GM12872 (cell line): ENCODE measurements around the gene BLOC1S4.

Experiments
- CTCF ChIP-seq: IDR thresholded peaks from 3 replicates; pipeline ENCODE4 v1.5.1; 2011; ENCODE audit warnings: low read depth, mild to moderate bottlenecking, low read length, moderate library complexity; ENCODE audit not compliant: insufficient read depth

Gene BLOC1S4

GRCh38 chr4:6750286-6751221 is 34.6 kb downstream of the BLOC1S4 start:
- TF ChIP-seq CTCF, result no peak

GRCh38 chr4:6751611-6752485 is 35.9 kb downstream of the BLOC1S4 start:
- no peak for TF ChIP-seq CTCF

- no peak for TF ChIP-seq CTCF
Observed at GRCh38 chr4:6752486-6752829, 36.5 kb downstream of the BLOC1S4 start.

DNA sequence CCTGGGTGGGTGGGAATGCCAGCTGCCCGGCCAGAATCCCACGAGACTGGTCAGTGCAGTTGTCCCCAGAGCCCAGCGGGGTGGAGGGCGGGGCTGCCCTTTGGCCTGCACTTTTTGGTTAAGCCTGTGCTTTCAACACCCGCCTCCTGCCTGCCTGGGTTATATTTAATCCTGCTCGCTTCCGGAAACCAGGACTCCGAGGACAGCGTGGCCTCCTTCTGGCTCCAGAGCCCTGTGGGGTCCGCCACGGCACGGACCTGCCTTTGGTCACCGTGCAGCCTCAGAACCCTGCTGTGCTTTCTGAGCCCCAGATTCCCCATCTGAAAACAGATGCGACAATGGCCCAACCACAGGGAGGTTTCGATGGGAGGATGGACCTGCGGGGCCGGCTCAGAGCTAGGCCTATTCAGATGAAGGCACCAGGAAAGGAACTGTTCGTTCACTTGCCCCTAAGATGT is 37.2 kb downstream of the BLOC1S4 start:
- no peak for TF ChIP-seq CTCF

DNA sequence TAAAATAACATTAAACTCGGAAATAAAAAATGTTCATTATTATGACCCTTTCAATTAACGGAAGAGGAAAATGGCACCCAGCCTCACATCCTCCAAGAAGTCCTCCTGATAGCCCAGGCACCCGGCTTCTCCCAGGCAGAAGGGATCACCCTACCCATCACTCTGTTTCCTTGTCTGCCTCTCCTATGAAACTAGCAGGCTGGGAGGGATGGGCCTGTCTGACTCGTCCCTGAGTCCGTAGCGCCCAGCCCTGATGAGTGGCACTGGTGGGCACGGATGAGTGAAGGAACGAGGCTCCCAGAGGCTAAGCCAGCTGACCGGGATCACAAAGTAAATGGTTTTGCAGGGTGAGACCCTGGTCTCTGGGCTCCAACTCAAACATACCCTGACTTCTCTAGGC is 37.9 kb downstream of the BLOC1S4 start:
- TF ChIP-seq CTCF, result no peak

- no peak for TF ChIP-seq CTCF
Observed at GRCh38 chr4:6754481-6755087, 38.6 kb downstream of the BLOC1S4 start.
